ENCODE measurements around the gene ATP2B3. TPM values are rescaled to one million over a fixed set of nuclear protein-coding genes. Genes with fewer than 3 reads are reported as not detected.

ATP2B3 gene
- polyA plus RNA-seq, 1 donor (not counting 4 experiments of a cell fraction or from before 2014, with no cell fraction given), result not detected

DNA sequence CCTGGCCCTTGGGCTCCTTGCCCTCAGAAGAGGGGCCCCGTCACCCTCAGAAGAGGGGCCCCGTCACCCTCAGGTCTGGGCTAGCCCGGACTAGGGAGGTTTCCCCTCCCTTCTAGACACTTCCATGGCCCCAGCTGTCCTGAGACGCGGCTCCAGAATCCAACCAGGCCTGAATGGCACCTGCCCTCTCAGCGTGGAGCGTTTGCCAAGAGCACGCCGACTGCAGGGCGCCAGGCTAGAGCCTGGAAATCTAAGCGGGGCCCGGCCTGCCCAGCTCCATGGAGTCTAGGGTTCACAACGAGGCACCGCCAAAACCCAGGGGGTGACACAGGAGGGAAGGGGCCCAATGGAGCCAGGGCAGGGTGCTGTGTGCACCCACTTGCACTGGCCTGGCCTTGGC is 7.8 kb upstream of the ATP2B3 start:
- no peaks in the 10 kb centered on the region for H4K20me1 ChIP-seq (ENCODE audit: control insufficient read depth, extremely low read depth, insufficient read depth, low read length)
- dilution Hi-C loops (cut with MboI; ENCODE audit: extremely low pct_ligation_motif_present, low sequenced_read_pairs), result no loop called here
- H3K9me1 ChIP-seq (ENCODE audit: control insufficient read depth, extremely low read depth, insufficient read depth, low read length), result no peaks in the 10 kb centered on the region
- H3K9me3 ChIP-seq (ENCODE audit: control insufficient read depth, low read depth, low read length), result peaks cover 7% of the 10 kb centered on the region
- H3K9ac ChIP-seq (ENCODE audit: control insufficient read depth, extremely low read depth, insufficient read depth, low read length), result no peak overlapping the region
- H3K27ac ChIP-seq (ENCODE audit: control insufficient read depth, insufficient read depth, low read length), result no peak overlapping the region
- DNase-seq (ENCODE audit: low read depth, low spot score), result no peak
- no peaks in the 10 kb centered on the region for H3K36me3 ChIP-seq (ENCODE audit: control insufficient read depth in 2 of 2, extremely low read depth in 1 of 2, insufficient read depth in 2 of 2, low read length in 2 of 2)
- H3K79me2 ChIP-seq (ENCODE audit: control insufficient read depth, insufficient read depth, low read length), result no peaks in the 10 kb centered on the region
- H3K4me1 ChIP-seq (ENCODE audit: control insufficient read depth, extremely low read depth, insufficient read depth, low read length), result no peaks in the 10 kb centered on the region
- H3K27me3 ChIP-seq (ENCODE audit: control insufficient read depth, extremely low read depth, insufficient read depth, low read length), result peaks cover 14% of the 10 kb centered on the region
- no peak overlapping the region for H3K4me2 ChIP-seq (ENCODE audit: control insufficient read depth, extremely low read depth, insufficient read depth, low read depth, low read length)
- H3K4me3 ChIP-seq (ENCODE audit: control insufficient read depth in 2 of 3, extremely low read depth in 1 of 3, insufficient read depth in 2 of 3, low read depth in 1 of 3, low read length in 3 of 3), result no peak overlapping the region
- TF ChIP-seq CTCF (optimal IDR thresholded peaks at IDR 0.05 in 1 of 3, IDR thresholded peaks at IDR 0.05 in 1 of 3, conservative IDR thresholded peaks at IDR 0.05 in 1 of 3; ENCODE audit: extremely low read depth in 1 of 3, insufficient read depth in 2 of 3, low read length in 3 of 3), result no peak
- TF ChIP-seq EZH2 (IDR thresholded peaks at IDR 0.05; ENCODE audit: low read length), result no peak
- no peak for FAIRE-seq
- H2AFZ ChIP-seq (ENCODE audit: control insufficient read depth, low read length), result no peak overlapping the region

DNA sequence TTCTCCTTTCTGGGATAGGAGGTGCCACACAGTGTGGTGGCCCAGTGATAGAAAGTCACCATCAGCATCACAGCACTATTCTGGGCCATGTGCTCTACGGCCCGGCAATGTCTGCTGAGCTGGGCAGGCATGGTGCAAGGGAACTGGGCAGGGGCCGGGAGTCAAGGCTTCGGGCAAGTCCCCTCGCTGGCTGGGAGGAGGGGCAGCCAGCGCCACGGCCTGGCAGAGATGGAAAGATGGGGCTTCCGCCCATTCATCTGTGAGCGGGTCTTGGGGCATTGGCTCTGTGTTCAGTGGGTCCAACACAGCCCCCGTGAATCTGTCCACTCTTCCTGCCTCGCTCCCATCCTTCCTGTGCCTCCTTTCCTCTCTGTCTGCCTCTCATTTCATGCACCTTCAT is 7.1 kb upstream of the ATP2B3 start:
- Histone ChIP-seq H2AFZ (ENCODE audit: control insufficient read depth, low read length) (no peak overlapping the region), H3K9ac (ENCODE audit: control insufficient read depth, extremely low read depth, insufficient read depth, low read length) (no peak overlapping the region), H3K4me2 (ENCODE audit: control insufficient read depth, extremely low read depth, insufficient read depth, low read depth, low read length) (no peak overlapping the region), H4K20me1 (ENCODE audit: control insufficient read depth, extremely low read depth, insufficient read depth, low read length) (no peaks in the 10 kb centered on the region), H3K4me3 (ENCODE audit: control insufficient read depth in 2 of 3, extremely low read depth in 1 of 3, insufficient read depth in 2 of 3, low read depth in 1 of 3, low read length in 3 of 3) (no peak overlapping the region), H3K9me3 (ENCODE audit: control insufficient read depth, low read depth, low read length) (peaks cover 7% of the 10 kb centered on the region), H3K79me2 (ENCODE audit: control insufficient read depth, insufficient read depth, low read length) (no peaks in the 10 kb centered on the region), H3K9me1 (ENCODE audit: control insufficient read depth, extremely low read depth, insufficient read depth, low read length) (no peaks in the 10 kb centered on the region), H3K27ac (ENCODE audit: control insufficient read depth, insufficient read depth, low read length) (no peak overlapping the region), H3K27me3 (ENCODE audit: control insufficient read depth, extremely low read depth, insufficient read depth, low read length) (peaks cover 14% of the 10 kb centered on the region), H3K36me3 (ENCODE audit: control insufficient read depth in 2 of 2, extremely low read depth in 1 of 2, insufficient read depth in 2 of 2, low read length in 2 of 2) (no peaks in the 10 kb centered on the region), H3K4me1 (ENCODE audit: control insufficient read depth, extremely low read depth, insufficient read depth, low read length) (no peaks in the 10 kb centered on the region)
- FAIRE-seq (no peak), DNase-seq (ENCODE audit: low read depth, low spot score) (no peak)
- TF ChIP-seq CTCF (optimal IDR thresholded peaks at IDR 0.05 in 1 of 3, IDR thresholded peaks at IDR 0.05 in 1 of 3, conservative IDR thresholded peaks at IDR 0.05 in 1 of 3; ENCODE audit: extremely low read depth in 1 of 3, insufficient read depth in 2 of 3, low read length in 3 of 3) (no peak), EZH2 (IDR thresholded peaks at IDR 0.05; ENCODE audit: low read length) (no peak)
- dilution Hi-C loops (cut with MboI; ENCODE audit: extremely low pct_ligation_motif_present, low sequenced_read_pairs), result no loop called here

All from keratinocyte (primary cell).